ENCODE results near the gene MYL9.
A peak's percentile ranks its signal among the peaks of the same experiment; 100 is the strongest.

Gene MYL9

GRCh38 chr20:36541227-36541767 is at the start of gene MYL9:
TSS of gene MYL9 (plus strand) at chr20:36541519. CDS start at chr20:36544885, 3,366 bp downstream.
- H3K36me3 ChIP-seq = no peaks in the 10 kb centered on the region
- no peak for TF ChIP-seq Cebpa-rat (IDR thresholded peaks at IDR 0.05)
- H3K4me1 ChIP-seq = peaks cover 0 to 18% (median 4%) of the 10 kb centered on the region in 10 experiments; a peak in 7 of 20 replicates
- H3K27me3 ChIP-seq = peaks cover 0 to 14% (median 0%) of the 10 kb centered on the region in 11 experiments; a peak in 5 of 22 replicates
- no peak within 1 kb of the TSS for H3K27ac ChIP-seq
- H3K9ac ChIP-seq = no peak within 1 kb of the TSS
- H3K4me3 ChIP-seq = no peak within 1 kb of the TSS
- peak within 1 kb of the TSS in 3 of 11 experiments; percentile 1 to 7 (median 4); a peak in 3 of 22 replicates for H3K4me2 ChIP-seq
- H3K9me3 ChIP-seq (replicated peaks in 1 of 11) = no peaks in the 10 kb centered on the region
- H4K20me1 ChIP-seq = no peaks in the 10 kb centered on the region; a peak in 1 of 22 replicates

GRCh38 chr20:36491901-36492617 is 49.3 kb upstream of the MYL9 start:
- peak overlapping the region; percentile 58 to 84 (median 75) for H3K4me2 ChIP-seq
- H4K20me1 ChIP-seq = peaks cover 75 to 100% (median 100%) of the 10 kb centered on the region in 11 experiments
- H3K36me3 ChIP-seq = peaks cover 15 to 42% (median 24%) of the 10 kb centered on the region in 11 experiments
- no peak for TF ChIP-seq Cebpa-rat (IDR thresholded peaks at IDR 0.05)
- H3K27me3 ChIP-seq = no peaks in the 10 kb centered on the region
- peaks cover 33 to 57% (median 48%) of the 10 kb centered on the region in 10 experiments for H3K4me1 ChIP-seq
- H3K4me3 ChIP-seq = 0 out of 20 replicates have a peak overlapping the region, but pooled peaks of 1 of the 10 experiments have one; percentile 14
- H3K27ac ChIP-seq = peak overlapping the region in 10 of 11 experiments; percentile 5 to 78 (median 63); a peak in 19 of 22 replicates
- peak overlapping the region; percentile 9 to 63 (median 41); a peak in 17 of 22 replicates for H3K9ac ChIP-seq
- no peaks in the 10 kb centered on the region for H3K9me3 ChIP-seq (replicated peaks in 1 of 11)

- Histone ChIP-seq H3K4me1 (peaks cover 33 to 59% (median 48%) of the 10 kb centered on the region in 10 experiments), H3K9me3 (replicated peaks in 1 of 11) (no peaks in the 10 kb centered on the region), H3K27ac (peak overlapping the region in 5 of 11 experiments; percentile 2 to 74 (median 11); a peak in 3 of 22 replicates), H3K27me3 (no peaks in the 10 kb centered on the region), H3K36me3 (peaks cover 24 to 49% (median 36%) of the 10 kb centered on the region in 11 experiments), H3K4me2 (0 out of 22 replicates have a peak overlapping the region, but pooled peaks of 1 of the 11 experiments have one; percentile 76), H3K4me3 (no peak overlapping the region), H4K20me1 (peaks cover 71 to 100% (median 99%) of the 10 kb centered on the region in 11 experiments), H3K9ac (peak overlapping the region in 5 of 11 experiments; percentile 6 to 39 (median 15); a peak in 3 of 22 replicates)
- TF ChIP-seq Cebpa-rat (IDR thresholded peaks at IDR 0.05) = no peak
Measured at GRCh38 chr20:36493051-36493800, 48.1 kb upstream of the MYL9 start.

- H3K4me1 ChIP-seq = peaks cover 33 to 59% (median 48%) of the 10 kb centered on the region in 10 experiments
- peak overlapping the region in 4 of 11 experiments; percentile 15 to 39 (median 22); a peak in 3 of 22 replicates for H3K9ac ChIP-seq
- H3K27ac ChIP-seq = peak overlapping the region in 4 of 11 experiments; percentile 2 to 17 (median 8); a peak in 2 of 22 replicates
- peaks cover 71 to 100% (median 95%) of the 10 kb centered on the region in 11 experiments for H4K20me1 ChIP-seq
- peaks cover 28 to 53% (median 41%) of the 10 kb centered on the region in 11 experiments for H3K36me3 ChIP-seq
- H3K4me3 ChIP-seq = no peak overlapping the region
- H3K4me2 ChIP-seq = no peak overlapping the region
- no peaks in the 10 kb centered on the region for H3K9me3 ChIP-seq (replicated peaks in 1 of 11)
- no peaks in the 10 kb centered on the region for H3K27me3 ChIP-seq
- TF ChIP-seq Cebpa-rat (IDR thresholded peaks at IDR 0.05) = no peak
Measured at GRCh38 chr20:36493801-36494114, 47.6 kb upstream of the MYL9 start.

- Histone ChIP-seq H3K4me3 (no peak overlapping the region), H3K9me3 (replicated peaks in 1 of 11) (no peaks in the 10 kb centered on the region), H3K4me2 (peak overlapping the region in 4 of 11 experiments; percentile 2 to 45 (median 36); a peak in 4 of 22 replicates), H3K4me1 (peaks cover 7 to 27% (median 19%) of the 10 kb centered on the region in 10 experiments), H3K9ac (peak overlapping the region in 3 of 11 experiments; percentile 4 to 9 (median 9); a peak in 1 of 22 replicates), H4K20me1 (peaks cover 43 to 83% (median 62%) of the 10 kb centered on the region in 11 experiments), H3K36me3 (peaks cover 58 to 84% (median 71%) of the 10 kb centered on the region in 11 experiments), H3K27me3 (no peaks in the 10 kb centered on the region), H3K27ac (peak overlapping the region in 1 of 11 experiments; percentile 18; a peak in 1 of 22 replicates)
- TF ChIP-seq Cebpa-rat (IDR thresholded peaks at IDR 0.05) = no peak
Measured at GRCh38 chr20:36496707-36497669, 44.3 kb upstream of the MYL9 start.

- no peak for TF ChIP-seq Cebpa-rat (IDR thresholded peaks at IDR 0.05)
- Histone ChIP-seq H3K9ac (no peak overlapping the region), H3K36me3 (peaks cover 67 to 93% (median 77%) of the 10 kb centered on the region in 11 experiments), H4K20me1 (peaks cover 34 to 75% (median 54%) of the 10 kb centered on the region in 11 experiments), H3K4me1 (peaks cover 0 to 19% (median 11%) of the 10 kb centered on the region in 10 experiments; a peak in 11 of 20 replicates), H3K9me3 (replicated peaks in 1 of 11) (no peaks in the 10 kb centered on the region), H3K27me3 (no peaks in the 10 kb centered on the region), H3K27ac (no peak overlapping the region), H3K4me3 (no peak overlapping the region), H3K4me2 (no peak overlapping the region)
Measured at GRCh38 chr20:36497856-36498255, 43.5 kb upstream of the MYL9 start.

- Histone ChIP-seq H3K4me3 (no peak overlapping the region), H3K36me3 (peaks cover 73 to 96% (median 83%) of the 10 kb centered on the region in 11 experiments), H3K9me3 (replicated peaks in 1 of 11) (no peaks in the 10 kb centered on the region), H3K4me1 (peaks cover 0 to 15% (median 9%) of the 10 kb centered on the region in 10 experiments; a peak in 9 of 20 replicates), H3K9ac (0 out of 22 replicates have a peak overlapping the region, but pooled peaks of 1 of the 11 experiments have one; percentile 15), H3K27me3 (no peaks in the 10 kb centered on the region), H4K20me1 (peaks cover 27 to 68% (median 47%) of the 10 kb centered on the region in 11 experiments), H3K4me2 (no peak overlapping the region), H3K27ac (no peak overlapping the region)
- no peak for TF ChIP-seq Cebpa-rat (IDR thresholded peaks at IDR 0.05)
Measured at GRCh38 chr20:36498386-36499179, 42.7 kb upstream of the MYL9 start.

Measured in BLaER1 treated with 17β-estradiol and CSF1 and Interleukin-3, amounts not matched to agents 10 nM and 100 nM (cell line).